Upper lobe of left lung (tissue), 4 donors: ENCODE data around the gene SRSF9.

Experiments
- EP300 ChIP-seq, 4 donors: sonication (generic); formaldehyde crosslinking; IDR thresholded peaks; one replicate each; pipeline ENCODE4 v1.5.1; 2017; ENCODE audit warnings: antibody characterized with exemption in 4 of 4, control low read depth in 2 of 4
- POLR2A ChIP-seq, 4 donors: fragments of 450-650 bp; IDR thresholded peaks; one replicate each; pipeline ENCODE4 v1.5.1; 2016 to 2017; ENCODE audit warnings: antibody characterized with exemption in 4 of 4, mild to moderate bottlenecking in 2 of 4
- TF ChIP-seq, protein P1 (sequence below), 6 experiments: fragments of 450-650 bp in 4 of 6; fragments of 200-600 bp in 2 of 6; sonication (generic) in 2 of 6; IDR thresholded peaks; one replicate each; pipeline ENCODE4 v1.5.1; 2016 to 2019; ENCODE audit warnings: antibody characterized with exemption in 6 of 6

- TF ChIP-seq, protein P1, sequence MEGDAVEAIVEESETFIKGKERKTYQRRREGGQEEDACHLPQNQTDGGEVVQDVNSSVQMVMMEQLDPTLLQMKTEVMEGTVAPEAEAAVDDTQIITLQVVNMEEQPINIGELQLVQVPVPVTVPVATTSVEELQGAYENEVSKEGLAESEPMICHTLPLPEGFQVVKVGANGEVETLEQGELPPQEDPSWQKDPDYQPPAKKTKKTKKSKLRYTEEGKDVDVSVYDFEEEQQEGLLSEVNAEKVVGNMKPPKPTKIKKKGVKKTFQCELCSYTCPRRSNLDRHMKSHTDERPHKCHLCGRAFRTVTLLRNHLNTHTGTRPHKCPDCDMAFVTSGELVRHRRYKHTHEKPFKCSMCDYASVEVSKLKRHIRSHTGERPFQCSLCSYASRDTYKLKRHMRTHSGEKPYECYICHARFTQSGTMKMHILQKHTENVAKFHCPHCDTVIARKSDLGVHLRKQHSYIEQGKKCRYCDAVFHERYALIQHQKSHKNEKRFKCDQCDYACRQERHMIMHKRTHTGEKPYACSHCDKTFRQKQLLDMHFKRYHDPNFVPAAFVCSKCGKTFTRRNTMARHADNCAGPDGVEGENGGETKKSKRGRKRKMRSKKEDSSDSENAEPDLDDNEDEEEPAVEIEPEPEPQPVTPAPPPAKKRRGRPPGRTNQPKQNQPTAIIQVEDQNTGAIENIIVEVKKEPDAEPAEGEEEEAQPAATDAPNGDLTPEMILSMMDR (IDR thresholded peaks at IDR 0.05): no peak
- no peak for TF ChIP-seq POLR2A (IDR thresholded peaks at IDR 0.05)
- TF ChIP-seq EP300 (IDR thresholded peaks at IDR 0.05): no peak
Observed at GRCh38 chr12:120508537-120508936, 39.0 kb upstream of the SRSF9 start.
